NCI-H1092 treated with DMSO at 0.1 percent for 48 hours (cell line): ENCODE data around the gene PIAS4.

ENCODE experiments used
- DNase-seq: peaks from one replicate; lab custom pipeline; 2025; lab: John Stamatoyannopoulos, UW

The PIAS4 gene

DNA sequence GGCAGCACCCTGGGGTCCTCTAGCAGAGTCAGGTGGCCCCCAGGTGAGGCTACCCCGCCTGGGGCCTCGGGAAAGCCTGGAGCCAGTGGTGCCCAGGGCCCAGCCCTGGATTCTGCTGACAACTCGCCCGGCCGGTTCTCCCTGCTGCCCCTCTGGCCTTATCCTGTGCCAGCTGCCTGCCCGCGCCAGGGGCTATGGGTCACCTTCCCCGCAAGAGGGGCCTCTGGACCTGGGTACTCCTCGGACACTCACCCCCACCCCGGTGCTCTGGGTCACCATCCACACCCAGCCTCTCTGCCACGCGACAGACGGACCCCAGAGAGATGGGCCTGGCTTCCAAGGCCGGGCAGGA, 35.2 kb downstream of the PIAS4 start:
- no peak for DNase-seq

GRCh38 chr19:4043401-4043800, 35.9 kb downstream of the PIAS4 start:
- no peak for DNase-seq

GRCh38 chr19:4043966-4044715, 36.6 kb downstream of the PIAS4 start:
- no peak for DNase-seq

GRCh38 chr19:4044990-4045465, 37.5 kb downstream of the PIAS4 start:
- no peak for DNase-seq

- DNase-seq = no peak
Observed at GRCh38 chr19:4045597-4046361, 38.2 kb downstream of the PIAS4 start.

GRCh38 chr19:4046362-4046691, 38.8 kb downstream of the PIAS4 start:
- DNase-seq = no peak

GRCh38 chr19:4046946-4047683, 39.6 kb downstream of the PIAS4 start:
- no peak for DNase-seq

- no peak for DNase-seq
Observed at GRCh38 chr19:4049432-4049831, 41.9 kb downstream of the PIAS4 start.

DNA sequence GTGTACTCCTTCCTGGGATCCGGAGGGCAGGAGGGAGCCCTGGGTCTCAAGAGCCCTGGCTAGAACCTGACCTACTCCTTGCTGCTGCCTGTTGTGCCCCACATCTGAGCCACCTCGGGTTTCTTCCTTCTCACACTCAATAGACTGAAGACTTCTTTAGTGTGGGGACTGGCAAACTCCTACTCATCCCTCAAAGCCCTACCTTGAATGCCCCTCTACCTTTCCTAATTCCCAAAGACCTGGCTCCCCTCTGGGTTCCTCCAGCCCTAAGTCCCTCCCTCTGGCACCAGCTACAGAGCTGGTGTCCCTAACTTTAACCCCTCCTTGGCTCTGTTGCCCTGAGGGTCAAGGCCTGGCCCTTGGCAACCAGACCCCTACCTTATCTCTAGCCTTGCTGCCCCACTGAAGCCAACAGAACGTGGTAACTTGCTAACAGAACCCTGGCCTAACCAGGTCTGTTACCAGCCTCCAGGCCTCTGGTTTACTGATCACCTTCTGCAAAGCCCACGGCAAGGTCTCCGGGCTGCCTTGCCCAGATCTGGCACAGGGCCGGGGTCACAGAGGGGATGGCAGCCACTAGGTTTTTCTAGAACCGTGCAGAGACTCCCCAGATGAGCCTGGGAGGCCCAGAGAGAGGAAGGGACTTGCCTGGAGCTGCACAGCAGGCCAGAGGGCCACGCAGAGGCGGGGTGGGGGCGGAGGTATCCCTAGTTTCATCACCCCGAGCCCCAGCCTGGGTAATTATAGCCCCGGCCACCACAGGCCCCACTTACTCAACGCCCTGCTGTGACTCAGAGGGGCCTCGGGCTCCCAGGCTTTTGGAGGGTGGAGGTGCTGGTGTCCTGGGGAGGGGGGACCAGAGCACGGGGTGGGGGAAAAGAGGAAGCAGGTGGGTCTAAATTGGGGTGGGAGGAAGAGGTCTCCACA, 43.9 kb downstream of the PIAS4 start:
- DNase-seq = no peak

GRCh38 chr19:4052114-4052992, 44.8 kb downstream of the PIAS4 start:
- DNase-seq = no peak

GRCh38 chr19:4052993-4053422, 45.5 kb downstream of the PIAS4 start:
- DNase-seq = no peak

GRCh38 chr19:4053423-4054324, 46.1 kb downstream of the PIAS4 start:
- DNase-seq = no peak

GRCh38 chr19:4054441-4055208, 47.1 kb downstream of the PIAS4 start:
- DNase-seq = no peak

DNA sequence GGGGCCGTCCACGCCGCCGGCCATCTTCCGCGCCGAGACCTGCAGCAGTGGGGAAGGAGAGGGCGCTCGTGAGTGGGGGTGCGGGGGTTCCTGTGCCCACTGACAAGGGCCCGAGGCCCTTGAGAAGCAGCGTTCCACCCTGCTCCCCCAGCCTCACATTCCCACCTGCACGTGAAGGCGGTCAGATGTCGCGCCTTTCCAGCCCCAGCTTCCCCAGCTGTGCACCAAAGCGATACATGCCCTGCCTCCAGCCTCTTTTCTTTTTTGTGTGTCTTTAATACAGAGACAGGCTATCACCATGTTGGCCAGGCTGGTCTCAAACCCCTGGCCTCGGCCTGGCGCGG, 47.6 kb downstream of the PIAS4 start:
- no peak for DNase-seq

DNA sequence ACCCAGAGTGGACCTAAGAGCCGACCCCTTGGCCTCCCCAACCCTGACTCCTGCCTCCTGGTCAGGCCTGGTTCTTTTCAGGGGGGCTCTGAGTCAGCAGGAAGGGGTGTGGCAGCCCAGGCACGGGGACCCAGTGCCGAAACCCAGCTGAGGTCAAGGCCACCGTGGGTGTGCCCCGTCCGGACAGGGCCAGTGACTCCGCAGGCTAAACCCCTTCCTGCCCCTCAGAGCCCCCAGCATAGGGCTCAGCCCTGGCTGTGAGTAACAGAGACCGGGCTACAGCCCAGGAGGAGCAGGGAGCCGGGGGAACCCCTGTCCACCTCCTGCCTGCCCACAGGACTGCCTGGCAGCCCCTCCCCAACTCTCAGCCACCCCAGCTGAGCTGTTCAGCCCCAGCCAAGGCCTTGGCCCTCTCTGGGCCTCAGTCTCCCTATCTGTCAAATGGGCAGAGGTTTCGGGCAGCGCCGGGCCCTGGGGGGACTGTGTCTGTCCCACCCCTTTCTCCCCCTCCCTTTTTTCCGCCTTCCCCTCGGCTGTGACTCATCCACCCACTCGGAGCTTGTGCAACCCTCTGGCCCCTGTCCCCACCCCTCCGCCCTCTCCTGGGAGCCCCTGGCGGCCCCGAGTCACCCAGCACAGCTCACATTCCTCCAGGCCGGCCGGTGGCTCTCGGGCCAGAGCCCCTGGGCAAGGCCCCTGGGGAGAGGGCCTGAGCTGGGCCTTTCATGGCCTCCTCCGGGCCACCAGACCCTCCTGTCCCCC, 50.6 kb downstream of the PIAS4 start:
- DNase-seq = no peak

GRCh38 chr19:4058693-4059452, 51.3 kb downstream of the PIAS4 start:
- no peak for DNase-seq

DNA sequence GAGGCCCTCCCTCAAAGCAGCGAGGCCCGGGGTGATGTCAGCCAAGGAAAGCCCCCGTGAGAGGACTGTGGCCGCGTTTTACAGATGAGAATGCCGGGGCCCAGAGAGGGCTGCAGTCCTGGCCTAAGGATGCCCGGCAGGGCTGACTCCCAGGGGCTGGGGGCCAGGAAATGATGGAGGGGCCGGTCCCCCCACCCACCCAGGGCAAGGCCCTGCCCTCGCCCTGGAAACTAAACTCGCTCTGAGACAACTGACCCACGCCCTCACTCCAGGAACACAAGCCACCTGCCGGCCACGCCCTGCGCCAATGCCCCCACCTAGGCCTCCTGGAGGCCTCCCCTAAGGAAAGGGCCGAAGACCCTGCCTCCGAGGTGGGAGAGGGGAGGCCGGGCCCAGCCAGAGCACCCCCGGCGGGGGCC, 51.9 kb downstream of the PIAS4 start:
- DNase-seq = no peak
